Liver (tissue), 3 donors: Measurements from ENCODE around the gene MYRFL.

Experiments used
- RAD21 ChIP-seq, 2 donors: IDR thresholded peaks; 2 replicates each; pipeline ENCODE4 v1.6.1; 2016; ENCODE audit warnings: antibody characterized with exemption in 2 of 2, mild to moderate bottlenecking in 2 of 2
- TF ChIP-seq, protein P1 (sequence below): fragments of 150-350 bp; IDR thresholded peaks from 2 replicates; pipeline ENCODE4 v1.5.1; 2017; ENCODE audit warnings: improper control_type of control experiment, low read depth, low read length; ENCODE audit not compliant: missing input control
- donor health status: healthy.
- donor health status: healthy.

GRCh38 chr12:69921831-69922230 is 96.8 kb downstream of the MYRFL start:
- TF ChIP-seq, protein P1, sequence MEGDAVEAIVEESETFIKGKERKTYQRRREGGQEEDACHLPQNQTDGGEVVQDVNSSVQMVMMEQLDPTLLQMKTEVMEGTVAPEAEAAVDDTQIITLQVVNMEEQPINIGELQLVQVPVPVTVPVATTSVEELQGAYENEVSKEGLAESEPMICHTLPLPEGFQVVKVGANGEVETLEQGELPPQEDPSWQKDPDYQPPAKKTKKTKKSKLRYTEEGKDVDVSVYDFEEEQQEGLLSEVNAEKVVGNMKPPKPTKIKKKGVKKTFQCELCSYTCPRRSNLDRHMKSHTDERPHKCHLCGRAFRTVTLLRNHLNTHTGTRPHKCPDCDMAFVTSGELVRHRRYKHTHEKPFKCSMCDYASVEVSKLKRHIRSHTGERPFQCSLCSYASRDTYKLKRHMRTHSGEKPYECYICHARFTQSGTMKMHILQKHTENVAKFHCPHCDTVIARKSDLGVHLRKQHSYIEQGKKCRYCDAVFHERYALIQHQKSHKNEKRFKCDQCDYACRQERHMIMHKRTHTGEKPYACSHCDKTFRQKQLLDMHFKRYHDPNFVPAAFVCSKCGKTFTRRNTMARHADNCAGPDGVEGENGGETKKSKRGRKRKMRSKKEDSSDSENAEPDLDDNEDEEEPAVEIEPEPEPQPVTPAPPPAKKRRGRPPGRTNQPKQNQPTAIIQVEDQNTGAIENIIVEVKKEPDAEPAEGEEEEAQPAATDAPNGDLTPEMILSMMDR: no peak
- TF ChIP-seq RAD21 (IDR thresholded peaks at IDR 0.05): no peak
